Activated CD4-positive, alpha-beta T cell treated with anti-CD3 and anti-CD28 coated beads, Interleukin-2, Interleukin-6, amounts not matched to agents 100 ng/mL and 50 ng/mL, durations not matched to agents 16 hours and 8 hours (primary cell): ENCODE data around the gene CIART.
"Not testable (repeated sequence)": the region's sequence is repeated elsewhere in the genome, so short reads cannot be mapped to it uniquely, and the experiment has no call there.

ENCODE experiments used
- DNase-seq: peaks from one replicate; pipeline ENCODE4 v3.0.0-alpha.2; 2020

CIART gene

DNA sequence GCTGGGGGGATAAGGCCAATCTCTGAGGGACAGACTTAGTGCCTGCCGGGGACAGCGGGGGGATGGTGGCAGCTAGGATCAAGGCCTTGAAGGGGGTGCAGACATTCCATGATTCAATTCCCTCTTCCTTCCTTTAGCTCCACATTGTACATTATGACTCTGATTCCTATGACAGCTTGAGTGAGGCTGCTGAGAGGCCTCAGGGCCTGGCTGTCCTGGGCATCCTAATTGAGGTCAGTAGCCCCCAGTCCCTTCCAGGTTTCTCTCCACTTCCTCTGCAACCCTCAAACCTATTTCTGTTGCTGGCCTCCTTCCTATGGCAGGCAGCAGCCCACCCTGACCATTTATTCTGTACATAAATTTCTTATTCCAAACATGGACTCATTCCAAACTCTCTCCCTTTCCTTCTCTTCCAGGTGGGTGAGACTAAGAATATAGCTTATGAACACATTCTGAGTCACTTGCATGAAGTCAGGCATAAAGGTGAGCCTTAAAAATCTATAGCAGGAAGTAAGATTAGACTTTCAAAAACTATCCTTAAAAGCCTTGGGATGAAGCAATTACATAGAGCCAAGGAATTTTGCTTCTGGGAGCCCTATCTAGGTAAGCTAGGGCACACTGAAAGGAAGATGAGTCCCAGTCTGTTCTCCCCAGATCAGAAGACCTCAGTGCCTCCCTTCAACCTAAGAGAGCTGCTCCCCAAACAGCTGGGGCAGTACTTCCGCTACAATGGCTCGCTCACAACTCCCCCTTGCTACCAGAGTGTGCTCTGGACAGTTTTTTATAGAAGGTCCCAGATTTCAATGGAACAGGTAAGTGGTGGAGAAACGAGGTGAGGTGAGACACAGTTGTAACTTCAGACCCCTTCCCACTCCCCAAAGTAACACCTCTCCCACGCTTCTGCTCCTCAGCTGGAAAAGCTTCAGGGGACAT lies 19.7 kb upstream of the CIART start:
- DNase-seq = no peak

DNA sequence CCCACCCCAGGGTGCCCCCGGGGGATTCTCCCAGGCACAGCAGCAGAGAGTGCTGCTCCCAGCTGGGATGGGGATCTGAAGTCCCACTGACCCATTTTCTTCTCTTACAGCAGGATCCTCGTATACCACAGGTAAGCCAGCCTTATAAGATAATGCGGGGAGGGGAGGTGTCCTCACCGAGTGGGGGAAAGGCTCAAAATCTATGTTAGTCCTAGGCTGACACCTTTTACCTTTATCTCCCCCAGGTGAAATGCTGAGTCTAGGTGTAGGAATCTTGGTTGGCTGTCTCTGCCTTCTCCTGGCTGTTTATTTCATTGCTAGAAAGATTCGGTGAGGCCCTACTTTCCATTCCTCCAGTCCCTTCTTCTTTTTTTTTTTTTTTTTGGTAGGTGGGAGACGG lies 18.8 kb upstream of the CIART start:
- DNase-seq = no peak

DNA sequence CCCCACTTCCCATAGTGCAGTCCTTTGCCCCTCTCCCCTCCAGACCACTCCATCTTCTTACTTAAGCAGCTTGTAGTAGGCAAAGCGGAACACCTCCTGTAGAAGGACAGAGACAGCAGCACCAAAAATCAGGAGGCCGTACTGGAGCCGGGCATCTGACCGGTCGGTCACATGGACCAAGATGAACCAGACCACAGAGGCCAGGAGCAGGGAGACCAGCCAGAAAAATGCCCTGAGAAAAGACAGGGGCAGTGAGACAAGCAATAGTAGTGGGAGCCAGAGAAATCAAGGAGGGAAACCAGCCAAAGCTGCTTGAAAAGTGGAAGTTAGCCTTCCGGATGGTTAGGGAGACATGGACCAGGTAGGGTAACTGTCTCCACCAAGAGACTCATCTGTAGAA lies 14.5 kb upstream of the CIART start:
- no peak for DNase-seq

DNA sequence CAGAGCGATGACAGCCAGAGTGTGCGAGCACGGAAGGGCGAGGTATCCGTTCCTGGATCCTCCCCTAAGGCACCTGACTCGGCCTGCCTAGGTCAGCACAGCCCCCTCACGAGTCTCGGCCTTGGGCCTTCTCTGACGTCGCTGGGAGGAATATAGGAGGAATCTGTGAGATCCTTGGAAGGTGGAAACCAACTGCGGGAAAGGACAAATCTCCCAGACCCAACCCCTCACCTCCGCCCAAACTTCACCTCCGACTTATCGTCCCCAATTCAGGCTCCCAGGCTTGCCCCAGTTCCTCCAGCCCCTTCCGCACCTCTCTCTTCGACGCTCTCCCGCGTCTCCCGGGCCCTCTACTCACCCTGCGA lies 14.0 kb upstream of the CIART start:
- peak; percentile 39 for DNase-seq

DNA sequence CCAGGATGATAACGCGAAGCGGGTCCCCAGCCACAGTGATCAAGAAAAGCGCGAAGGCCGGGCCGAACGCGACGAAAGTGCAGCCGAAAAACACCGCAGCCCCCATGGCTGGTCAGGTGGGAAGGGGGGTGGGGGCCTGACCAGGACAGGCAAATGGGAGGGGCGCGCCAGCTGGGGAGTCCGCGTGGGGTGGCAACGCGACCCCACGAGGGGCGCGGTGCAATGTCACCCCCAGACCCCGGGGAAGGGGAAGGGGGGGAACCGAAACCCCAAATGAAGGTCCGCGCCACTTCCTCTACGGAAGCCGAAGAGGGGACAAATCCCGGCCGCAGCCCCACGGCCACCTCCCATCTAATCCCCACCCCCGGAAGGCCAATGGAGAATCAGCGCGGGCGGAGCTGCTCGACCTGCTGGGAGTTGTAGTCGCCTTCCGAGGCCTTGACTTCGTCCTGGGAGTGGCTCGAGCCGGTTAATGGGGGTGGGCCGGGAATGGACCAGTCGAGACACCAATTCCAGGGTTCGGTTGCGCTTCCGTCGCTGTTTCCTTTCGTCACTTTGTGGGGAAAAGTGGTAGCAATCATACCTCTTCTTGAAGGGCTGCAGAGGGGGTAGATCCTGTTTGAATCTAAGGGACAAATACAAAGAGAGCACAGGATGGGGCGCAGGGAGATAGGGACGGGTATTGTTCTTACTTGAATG lies 13.5 kb upstream of the CIART start, which contains the start of gene APH1A:
Gene APH1A, minus strand, starts transcription at position 312 of the 699 bp plus-strand sequence. Its CDS starts 206 bp downstream, at position 106.
- peak; percentile 98 for DNase-seq

GRCh38 chr1:150269451-150269850 lies 12.9 kb upstream of the CIART start:
- no peak for DNase-seq

GRCh38 chr1:150271291-150271959 lies 10.9 kb upstream of the CIART start:
- DNase-seq = no peak

GRCh38 chr1:150273311-150273710 lies 9.0 kb upstream of the CIART start:
- DNase-seq = peak; percentile 18

GRCh38 chr1:150280138-150280707 lies 2.1 kb upstream of the CIART start:
- DNase-seq = no peak

DNA sequence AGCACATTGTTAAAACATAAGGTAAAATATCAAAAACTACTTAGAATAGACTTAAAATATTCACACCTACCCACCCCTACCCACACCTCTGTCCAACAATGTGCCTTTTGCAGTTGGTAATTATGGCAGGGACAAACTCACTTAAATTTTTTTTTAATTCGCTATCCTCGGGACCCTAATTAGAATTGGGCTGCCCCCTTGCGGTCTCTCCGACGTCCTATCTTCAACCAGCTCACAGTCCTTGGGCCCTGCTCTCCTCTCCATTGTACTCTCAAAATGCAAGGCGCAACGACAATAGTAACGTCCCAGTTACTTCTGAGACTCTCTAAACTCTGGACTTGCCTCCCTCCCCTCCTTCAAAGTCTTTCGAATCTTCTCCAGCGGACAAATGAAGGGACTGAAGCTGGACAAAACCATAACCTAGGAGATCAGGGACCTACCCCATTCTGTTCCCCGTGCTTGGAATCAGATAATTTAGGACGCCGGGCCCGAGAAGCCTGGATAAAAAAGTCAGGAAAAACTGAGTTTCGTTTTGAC lies 1.1 kb upstream of the CIART start:
- DNase-seq = peak; percentile 64

DNA sequence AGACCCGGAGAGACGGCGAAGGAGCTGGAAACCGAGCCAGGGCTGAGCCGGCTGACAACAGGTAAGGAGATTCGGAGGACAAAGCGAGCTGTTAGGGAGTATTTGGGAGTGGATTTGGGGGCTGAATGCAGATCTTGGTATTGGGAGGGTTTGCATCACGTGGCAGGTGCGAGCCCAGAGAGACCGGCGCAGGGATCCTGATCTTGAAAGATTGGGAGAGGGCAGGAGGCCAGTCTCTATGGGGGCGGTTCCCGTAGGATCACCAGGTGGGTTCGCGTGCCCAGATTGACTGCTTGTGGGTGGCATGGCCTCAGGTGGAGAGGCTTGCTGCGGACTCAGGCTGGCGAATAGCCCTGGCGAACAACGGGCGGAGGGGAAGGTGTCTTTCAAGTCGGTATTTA lies 204 bp downstream of the CIART start:
- DNase-seq = no peak

DNA sequence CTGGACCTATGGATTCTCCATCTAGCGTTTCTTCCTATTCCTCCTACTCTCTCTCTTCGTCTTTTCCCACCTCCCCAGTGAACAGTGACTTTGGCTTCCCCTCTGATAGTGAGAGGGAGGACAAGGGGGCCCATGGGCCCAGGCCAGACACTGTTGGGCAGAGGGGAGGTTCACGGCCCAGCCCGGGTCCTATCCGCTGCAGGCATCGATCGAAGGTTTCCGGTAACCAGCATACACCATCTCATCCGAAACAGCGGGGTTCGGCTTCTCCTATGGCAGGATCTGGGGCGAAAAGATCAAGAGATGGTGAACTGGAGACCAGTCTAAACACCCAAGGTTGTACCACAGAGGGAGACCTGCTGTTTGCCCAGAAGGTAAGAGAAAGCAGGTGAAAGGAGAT lies 906 bp downstream of the CIART start:
- no peak for DNase-seq

- DNase-seq = no peak
Measured at GRCh38 chr1:150288382-150288781, 6.0 kb downstream of the CIART start.

DNA sequence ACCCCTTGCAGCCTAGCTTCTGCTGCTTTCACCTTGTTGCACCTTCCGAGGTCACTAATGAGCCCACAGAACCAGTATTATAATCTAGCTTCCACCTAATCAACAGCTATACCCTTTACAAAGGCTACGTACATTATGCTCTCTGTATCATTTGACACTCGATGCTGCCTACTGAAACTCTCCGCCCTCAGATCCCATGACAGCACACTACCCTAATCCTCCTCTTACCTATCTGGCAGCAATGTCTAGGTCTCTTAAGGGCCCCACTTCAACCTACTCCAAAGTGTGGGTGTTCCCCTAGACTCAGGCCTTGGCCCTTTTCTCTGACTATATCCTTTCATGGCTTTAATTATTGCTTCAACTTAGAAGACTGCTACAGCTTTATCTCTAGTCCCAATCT lies 6.5 kb downstream of the CIART start:
- no peak for DNase-seq

GRCh38 chr1:150293433-150294253 lies 11.3 kb downstream of the CIART start, which contains the start of gene MRPS21:
MRPS21 (plus strand) TSS chr1:150293861; CDS start chr1:150294367, 506 bp downstream.
- DNase-seq = peak; percentile 95

GRCh38 chr1:150295476-150295875 lies 13.1 kb downstream of the CIART start:
- no peak for DNase-seq

- DNase-seq = no peak
Measured at GRCh38 chr1:150299716-150300115, 17.4 kb downstream of the CIART start.

GRCh38 chr1:150302338-150302737 lies 20.0 kb downstream of the CIART start:
- no peak for DNase-seq

- no peak for DNase-seq
Measured at GRCh38 chr1:150302902-150303301, 20.5 kb downstream of the CIART start.

DNA sequence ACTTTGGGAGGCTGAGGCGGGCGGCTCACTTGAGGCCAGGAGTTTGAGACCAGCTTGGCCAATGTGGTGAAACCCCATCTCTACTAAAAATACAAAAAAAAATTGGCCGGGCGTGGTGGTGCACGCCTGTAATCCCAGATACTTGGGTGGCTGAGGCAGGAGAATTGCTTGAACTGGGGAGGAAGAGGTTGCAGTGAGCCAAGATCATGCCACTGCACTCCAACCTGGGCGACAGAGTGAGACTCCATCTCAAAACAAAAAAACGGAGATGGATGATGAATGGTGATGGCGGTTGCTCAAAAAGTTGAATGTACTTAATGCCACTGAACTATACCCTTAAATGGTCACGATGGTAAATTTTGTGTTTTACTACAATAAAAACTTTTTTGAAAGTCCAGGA lies 26.2 kb downstream of the CIART start:
- DNase-seq = not testable (repeated sequence)

DNA sequence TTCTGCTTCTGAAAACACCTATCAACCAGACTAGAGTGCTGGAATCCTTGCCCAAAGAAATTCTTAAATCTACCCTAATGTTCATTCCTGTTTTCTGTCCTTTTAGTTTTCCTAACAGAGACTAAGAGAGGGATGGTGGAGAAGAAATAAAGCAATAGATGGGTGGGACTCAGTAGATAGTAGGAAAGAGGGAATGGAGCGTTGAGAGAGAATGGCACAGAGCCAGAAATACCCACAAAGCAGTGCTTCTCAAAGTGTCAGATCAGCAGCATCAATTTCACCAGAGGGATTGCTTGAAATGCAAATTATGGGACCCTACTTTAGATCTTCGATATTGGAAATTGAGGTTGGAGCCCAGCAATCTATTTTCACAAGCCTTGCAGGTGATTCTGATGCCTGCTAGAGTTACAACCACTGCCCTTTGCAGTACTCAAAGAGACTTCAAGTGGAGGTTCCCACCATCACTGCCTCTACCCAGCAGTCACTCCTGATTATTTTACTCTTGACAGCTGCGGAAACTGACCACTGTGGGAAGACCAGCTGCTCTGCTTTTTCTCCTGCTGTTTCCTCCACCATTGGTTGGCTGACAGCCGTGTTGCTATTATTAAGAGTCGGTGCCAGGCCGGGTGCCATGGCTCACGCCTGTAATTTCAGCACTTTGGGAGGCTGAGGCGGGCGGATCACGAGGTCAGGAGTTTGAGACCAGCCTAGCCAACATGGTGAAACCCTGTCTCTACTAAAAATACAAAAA lies 27.6 kb downstream of the CIART start:
- DNase-seq = no peak
